ENCODE results near the gene VEZF1. TPM values are rescaled to one million over a fixed set of nuclear protein-coding genes. Genes with fewer than 3 reads are reported as not detected.
"Not testable (repeated sequence)": the region's sequence is repeated elsewhere in the genome, so short reads cannot be mapped to it uniquely, and the experiment has no call there.

VEZF1 gene
- total and polyA plus RNA-seq, 4 donors: 56.1 to 96.1 (median 70.7) TPM

- H3K27me3 ChIP-seq (ENCODE audit: control insufficient read depth, insufficient read depth, low read length): no peaks in the 10 kb centered on the region
- no peak for DNase-seq (ENCODE audit: low read depth in 4 of 6, low spot score in 6 of 6)
- H3K4me3 ChIP-seq (ENCODE audit: low read depth, low read length): no peak overlapping the region
- H3K4me1 ChIP-seq (ENCODE audit: control insufficient read depth, insufficient read depth, low read length): no peaks in the 10 kb centered on the region
- H3K36me3 ChIP-seq (ENCODE audit: control insufficient read depth, insufficient read depth, low read length): peaks cover 43% of the 10 kb centered on the region
- no peaks in the 10 kb centered on the region for H3K9me3 ChIP-seq (ENCODE audit: control insufficient read depth, insufficient read depth, low read length)
- WGBS (ENCODE audit: insufficient coverage): 85% methylated on average over 1 of the region's 3 CpGs
- H3K27ac ChIP-seq (ENCODE audit: low read depth, low read length): no peak overlapping the region
Observed at GRCh38 chr17:57976594-57976993, 11.5 kb downstream of the VEZF1 start.

GRCh38 chr17:57975044-57975443, 13.0 kb downstream of the VEZF1 start:
- no peak for DNase-seq (ENCODE audit: low read depth in 4 of 6, low spot score in 6 of 6)
- Histone ChIP-seq H3K4me1 (ENCODE audit: control insufficient read depth, insufficient read depth, low read length) (peaks cover 3% of the 10 kb centered on the region), H3K4me3 (ENCODE audit: low read depth, low read length) (no peak overlapping the region), H3K27ac (ENCODE audit: low read depth, low read length) (no peak overlapping the region), H3K36me3 (ENCODE audit: control insufficient read depth, insufficient read depth, low read length) (peaks cover 43% of the 10 kb centered on the region), H3K27me3 (ENCODE audit: control insufficient read depth, insufficient read depth, low read length) (no peaks in the 10 kb centered on the region), H3K9me3 (ENCODE audit: control insufficient read depth, insufficient read depth, low read length) (no peaks in the 10 kb centered on the region)
- WGBS (ENCODE audit: insufficient coverage): no CpG with 5 or more reads among the region's 1 CpG

- H3K36me3 ChIP-seq (ENCODE audit: control insufficient read depth, insufficient read depth, low read length): peaks cover 38% of the 10 kb centered on the region
Observed at GRCh38 chr17:57974053-57974824, 13.8 kb downstream of the VEZF1 start.

GRCh38 chr17:57972151-57972550, 15.9 kb downstream of the VEZF1 start:
- Histone ChIP-seq H3K27ac (ENCODE audit: low read depth, low read length) (no peak overlapping the region), H3K27me3 (ENCODE audit: control insufficient read depth, insufficient read depth, low read length) (no peaks in the 10 kb centered on the region), H3K4me1 (ENCODE audit: control insufficient read depth, insufficient read depth, low read length) (peaks cover 3% of the 10 kb centered on the region), H3K36me3 (ENCODE audit: control insufficient read depth, insufficient read depth, low read length) (peaks cover 22% of the 10 kb centered on the region), H3K4me3 (ENCODE audit: low read depth, low read length) (no peak overlapping the region), H3K9me3 (ENCODE audit: control insufficient read depth, insufficient read depth, low read length) (no peaks in the 10 kb centered on the region)
- no peak for DNase-seq (ENCODE audit: low read depth in 4 of 6, low spot score in 6 of 6)
- no CpG with 5 or more reads among the region's 1 CpG for WGBS (ENCODE audit: insufficient coverage)

More at GRCh38 chr17:57974053-57974824, 13.8 kb downstream of the VEZF1 start:
- WGBS (ENCODE audit: insufficient coverage): 85% methylated on average over 3 of the region's 4 CpGs
- H3K9me3 ChIP-seq (ENCODE audit: control insufficient read depth, insufficient read depth, low read length); H3K27me3 ChIP-seq (ENCODE audit: control insufficient read depth, insufficient read depth, low read length); DNase-seq (ENCODE audit: low read depth in 4 of 6, low spot score in 6 of 6); H3K4me3 ChIP-seq (ENCODE audit: low read depth, low read length); H3K27ac ChIP-seq (ENCODE audit: low read depth, low read length); H3K4me1 ChIP-seq (ENCODE audit: control insufficient read depth, insufficient read depth, low read length): not testable (repeated sequence)

- Histone ChIP-seq H3K4me3 (ENCODE audit: low read depth, low read length) (no peak overlapping the region), H3K9me3 (ENCODE audit: control insufficient read depth, insufficient read depth, low read length) (no peaks in the 10 kb centered on the region), H3K4me1 (ENCODE audit: control insufficient read depth, insufficient read depth, low read length) (peaks cover 3% of the 10 kb centered on the region), H3K27me3 (ENCODE audit: control insufficient read depth, insufficient read depth, low read length) (no peaks in the 10 kb centered on the region), H3K36me3 (ENCODE audit: control insufficient read depth, insufficient read depth, low read length) (peaks cover 16% of the 10 kb centered on the region), H3K27ac (ENCODE audit: low read depth, low read length) (no peak overlapping the region)
- DNase-seq (ENCODE audit: low read depth in 4 of 6, low spot score in 6 of 6): no peak
- WGBS (ENCODE audit: insufficient coverage): 92% methylated on average over 2 of the region's 10 CpGs
Observed at GRCh38 chr17:57971572-57971971, 16.5 kb downstream of the VEZF1 start.

GRCh38 chr17:57970710-57971109, 17.3 kb downstream of the VEZF1 start:
- Histone ChIP-seq H3K9me3 (ENCODE audit: control insufficient read depth, insufficient read depth, low read length) (no peaks in the 10 kb centered on the region), H3K27ac (ENCODE audit: low read depth, low read length) (no peak overlapping the region), H3K27me3 (ENCODE audit: control insufficient read depth, insufficient read depth, low read length) (no peaks in the 10 kb centered on the region), H3K4me1 (ENCODE audit: control insufficient read depth, insufficient read depth, low read length) (peaks cover 3% of the 10 kb centered on the region), H3K4me3 (ENCODE audit: low read depth, low read length) (no peak overlapping the region), H3K36me3 (ENCODE audit: control insufficient read depth, insufficient read depth, low read length) (peaks cover 10% of the 10 kb centered on the region)
- DNase-seq (ENCODE audit: low read depth in 4 of 6, low spot score in 6 of 6): no peak
- 15% methylated on average over 2 of the region's 4 CpGs for WGBS (ENCODE audit: insufficient coverage)

- H3K4me1 ChIP-seq (ENCODE audit: control insufficient read depth, insufficient read depth, low read length): peaks cover 3% of the 10 kb centered on the region
- no peaks in the 10 kb centered on the region for H3K27me3 ChIP-seq (ENCODE audit: control insufficient read depth, insufficient read depth, low read length)
- no peak for DNase-seq (ENCODE audit: low read depth in 4 of 6, low spot score in 6 of 6)
- H3K4me3 ChIP-seq (ENCODE audit: low read depth, low read length): no peak overlapping the region
- no peaks in the 10 kb centered on the region for H3K36me3 ChIP-seq (ENCODE audit: control insufficient read depth, insufficient read depth, low read length)
- no CpG with 5 or more reads among the region's 1 CpG for WGBS (ENCODE audit: insufficient coverage)
- no peak overlapping the region for H3K27ac ChIP-seq (ENCODE audit: low read depth, low read length)
- H3K9me3 ChIP-seq (ENCODE audit: control insufficient read depth, insufficient read depth, low read length): no peaks in the 10 kb centered on the region
Observed at GRCh38 chr17:57968456-57968855, 19.6 kb downstream of the VEZF1 start.

- no peak overlapping the region for H3K27ac ChIP-seq (ENCODE audit: low read depth, low read length)
- H3K9me3 ChIP-seq (ENCODE audit: control insufficient read depth, insufficient read depth, low read length): no peaks in the 10 kb centered on the region
- no peaks in the 10 kb centered on the region for H3K36me3 ChIP-seq (ENCODE audit: control insufficient read depth, insufficient read depth, low read length)
- DNase-seq (ENCODE audit: low read depth in 4 of 6, low spot score in 6 of 6): no peak
- peaks cover 3% of the 10 kb centered on the region for H3K4me1 ChIP-seq (ENCODE audit: control insufficient read depth, insufficient read depth, low read length)
- no peak overlapping the region for H3K4me3 ChIP-seq (ENCODE audit: low read depth, low read length)
- 73% methylated on average over 3 of the region's 5 CpGs for WGBS (ENCODE audit: insufficient coverage)
- no peaks in the 10 kb centered on the region for H3K27me3 ChIP-seq (ENCODE audit: control insufficient read depth, insufficient read depth, low read length)
Observed at GRCh38 chr17:57966875-57967274, 21.2 kb downstream of the VEZF1 start.

GRCh38 chr17:57966246-57966645, 21.8 kb downstream of the VEZF1 start:
- H3K4me3 ChIP-seq (ENCODE audit: low read depth, low read length): no peak overlapping the region
- DNase-seq (ENCODE audit: low read depth in 4 of 6, low spot score in 6 of 6): no peak
- peaks cover 3% of the 10 kb centered on the region for H3K4me1 ChIP-seq (ENCODE audit: control insufficient read depth, insufficient read depth, low read length)
- no peak overlapping the region for H3K27ac ChIP-seq (ENCODE audit: low read depth, low read length)
- no peaks in the 10 kb centered on the region for H3K27me3 ChIP-seq (ENCODE audit: control insufficient read depth, insufficient read depth, low read length)
- no peaks in the 10 kb centered on the region for H3K9me3 ChIP-seq (ENCODE audit: control insufficient read depth, insufficient read depth, low read length)
- 93% methylated on average over 5 of the region's 5 CpGs for WGBS (ENCODE audit: insufficient coverage)
- no peaks in the 10 kb centered on the region for H3K36me3 ChIP-seq (ENCODE audit: control insufficient read depth, insufficient read depth, low read length)

- H3K4me1 ChIP-seq (ENCODE audit: control insufficient read depth, insufficient read depth, low read length): no peaks in the 10 kb centered on the region
- H3K4me3 ChIP-seq (ENCODE audit: low read depth, low read length): no peak overlapping the region
- H3K9me3 ChIP-seq (ENCODE audit: control insufficient read depth, insufficient read depth, low read length): no peaks in the 10 kb centered on the region
- H3K36me3 ChIP-seq (ENCODE audit: control insufficient read depth, insufficient read depth, low read length): no peaks in the 10 kb centered on the region
- H3K27me3 ChIP-seq (ENCODE audit: control insufficient read depth, insufficient read depth, low read length): no peaks in the 10 kb centered on the region
- WGBS (ENCODE audit: insufficient coverage): 81% methylated on average over 17 of the region's 26 CpGs
- no peak overlapping the region for H3K27ac ChIP-seq (ENCODE audit: low read depth, low read length)
- no peak for DNase-seq (ENCODE audit: low read depth in 4 of 6, low spot score in 6 of 6)
Observed at GRCh38 chr17:57965521-57966160, 22.4 kb downstream of the VEZF1 start.

Measured in spinal cord (tissue), 10 donors.